K562 (cell line): ENCODE results near the gene ENDOD1. TPM values are rescaled to one million over a fixed set of nuclear protein-coding genes. Genes with fewer than 3 reads are reported as not detected.
A peak's percentile ranks its signal among the peaks of the same experiment; 100 is the strongest.

Experiments used
- CHD1 ChIP-seq: fragments of 200-600 bp; sonication (generic); IDR thresholded peaks from one replicate; pipeline ENCODE4 v1.6.1; 2012; ENCODE audit warnings: mild to moderate bottlenecking, moderate library complexity, low read length, inconsistent platforms
- ETV1 ChIP-seq: fragments of 450-650 bp; conservative IDR thresholded peaks from 2 replicates; pipeline ENCODE4 v1.6.1; 2016; ENCODE audit warnings: missing genetic modification characterization, control low read depth, low read depth, missing compliant biosample characterization
- GABPB1 ChIP-seq: sonication (generic); formaldehyde crosslinking; IDR thresholded peaks from 2 replicates; pipeline ENCODE4 v1.8.0; 2022; ENCODE audit warnings: mild to moderate bottlenecking, missing genetic modification reagents
- MAFK ChIP-seq: IDR thresholded peaks from 2 replicates; pipeline ENCODE4 v1.6.1; 2011; ENCODE audit warnings: low read length, improper control_type of control experiment
- PHF8 ChIP-seq: fragments of 200-600 bp; sonication (generic); IDR thresholded peaks from 2 replicates; pipeline ENCODE4 v1.6.1; 2012; ENCODE audit warnings: mixed run types, mild to moderate bottlenecking, inconsistent platforms, low read length, moderate library complexity, borderline replicate concordance
- ZNF253 ChIP-seq: fragments of 250-450 bp; sonication (Bioruptor Pico); conservative IDR thresholded peaks from 2 replicates; pipeline ENCODE4 v1.6.1; 2021; ENCODE audit warnings: mild to moderate bottlenecking
- ZNF551 ChIP-seq: fragments of 250-450 bp; sonication (Bioruptor Pico); IDR thresholded peaks from 2 replicates; pipeline ENCODE4 v1.5.0; 2021; ENCODE audit warnings: mild to moderate bottlenecking, moderate library complexity
- ZNF561 ChIP-seq: fragments of 450-650 bp; formaldehyde crosslinking; conservative IDR thresholded peaks from 2 replicates; pipeline ENCODE4 v1.4.0; 2020; ENCODE audit warnings: mild to moderate bottlenecking, moderate library complexity
- ZZZ3 ChIP-seq: fragments of 450-650 bp; IDR thresholded peaks from 2 replicates; pipeline ENCODE4 v1.6.1; 2016; ENCODE audit warnings: antibody characterized with exemption, mild to moderate bottlenecking, moderate library complexity
- polyA plus RNA-seq, 8 experiments: library from polyadenylated mRNA; depleted of rRNA in 4 of 8; stranded (reverse) in 5 of 8; unstranded in 3 of 8; fragments of >200 nt; fragmentation: Nextera tagmentation in 2 of 8; fragmentation: Illumina TruSeq in 1 of 8; extraction: Ambion mirVana in 2 of 8; extraction: Trizol in 1 of 8; gene quantifications; 2 replicates each; pipeline versions ENCODE4 v1.2.1 to v1.2.3, GENCODE V29; 2011 to 2014; ENCODE audit warnings: inconsistent platforms in 1 of 8, missing spikeins in 1 of 8
- total RNA-seq, 7 experiments: library from RNA; depleted of rRNA in 6 of 7; stranded (reverse); fragments of >200 nt in 6 of 7; fragmentation: Illumina TruSeq in 2 of 7; extraction: Trizol in 2 of 7; gene quantifications; 2 replicates each; pipeline versions ENCODE4 v1.2.1 to v1.2.3, GENCODE V29; 2011 to 2021; ENCODE audit warnings: low replicate concordance in 1 of 7
- TF ChIP-seq, protein P1 (sequence below), 3 experiments: fragments of 200-800 bp in 1 of 3; fragments of 250-450 bp in 1 of 3; fragments of 450-650 bp in 1 of 3; sonication (Bioruptor Pico) in 1 of 3; sonication (Bioruptor generic) in 1 of 3; formaldehyde crosslinking in 1 of 3; IDR thresholded peaks; 2 replicates each; pipeline versions ENCODE4 v1.6.1 to v1.8.0; 2016 to 2022; ENCODE audit warnings: mild to moderate bottlenecking in 2 of 3, missing genetic modification characterization in 2 of 3, missing compliant biosample characterization in 1 of 3, moderate library complexity in 1 of 3
- TF ChIP-seq, protein P2 (sequence below): sonication (generic); formaldehyde crosslinking; IDR thresholded peaks from 2 replicates; pipeline ENCODE4 v1.8.1; 2023; ENCODE audit warnings: mild to moderate bottlenecking, missing genetic modification reagents, moderate library complexity
- TF ChIP-seq, protein P3 (sequence below): sonication (generic); formaldehyde crosslinking; IDR thresholded peaks from 2 replicates; pipeline ENCODE4 v1.8.0; 2022; ENCODE audit warnings: missing genetic modification reagents, mild to moderate bottlenecking, moderate library complexity, borderline replicate concordance
- TF ChIP-seq, protein P4 (sequence below), 2 experiments: fragments of 450-650 bp; conservative IDR thresholded peaks; 2 replicates each; pipeline ENCODE4 v1.6.1; 2017; ENCODE audit warnings: mild to moderate bottlenecking in 2 of 2, moderate library complexity in 2 of 2
- TF ChIP-seq, protein P5 (sequence below): fragments of 450-650 bp; IDR thresholded peaks from 2 replicates; pipeline ENCODE4 v1.6.1; 2016; ENCODE audit warnings: borderline replicate concordance
- TF ChIP-seq, protein P6 (sequence below): IDR thresholded peaks from 2 replicates; pipeline ENCODE4 v1.6.1; 2011; ENCODE audit not compliant: insufficient read length; ENCODE audit errors: extremely low read depth

ENDOD1 gene
- total and polyA plus RNA-seq, 9 of the 15 experiments (the other 6 are each of a cell fraction or from before 2014, with no cell fraction given), result 4.2 to 11.8 (median 9.3) TPM

DNA sequence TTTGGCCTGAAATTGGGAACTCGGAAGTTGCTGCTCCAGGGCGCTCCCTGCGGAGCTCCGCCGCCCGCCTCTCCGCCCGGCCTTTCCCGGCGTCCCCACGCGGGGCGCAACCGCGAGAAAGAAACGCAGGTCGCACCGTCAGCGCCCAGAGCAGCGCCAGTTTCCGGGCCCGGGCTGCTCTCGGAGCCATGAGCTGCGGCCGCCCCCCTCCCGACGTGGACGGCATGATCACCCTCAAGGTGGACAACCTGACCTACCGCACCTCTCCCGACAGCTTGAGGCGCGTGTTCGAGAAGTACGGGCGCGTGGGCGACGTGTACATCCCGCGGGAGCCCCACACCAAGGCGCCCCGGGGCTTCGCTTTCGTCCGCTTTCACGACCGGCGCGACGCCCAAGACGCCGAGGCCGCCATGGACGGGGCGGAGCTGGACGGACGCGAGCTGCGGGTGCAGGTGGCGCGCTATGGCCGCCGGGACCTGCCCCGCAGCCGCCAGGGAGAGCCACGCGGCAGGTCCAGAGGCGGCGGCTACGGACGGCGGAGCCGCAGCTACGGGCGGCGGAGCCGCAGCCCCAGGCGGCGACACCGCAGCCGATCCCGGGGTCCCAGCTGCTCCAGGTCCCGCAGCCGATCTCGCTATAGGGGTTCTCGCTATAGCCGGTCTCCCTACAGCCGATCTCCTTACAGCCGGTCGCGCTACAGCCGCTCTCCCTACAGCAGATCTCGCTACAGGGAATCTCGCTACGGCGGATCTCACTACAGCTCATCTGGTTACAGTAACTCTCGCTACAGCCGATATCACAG, 22.4 kb upstream of the ENDOD1 start (continued):
- TF ChIP-seq, protein P1, sequence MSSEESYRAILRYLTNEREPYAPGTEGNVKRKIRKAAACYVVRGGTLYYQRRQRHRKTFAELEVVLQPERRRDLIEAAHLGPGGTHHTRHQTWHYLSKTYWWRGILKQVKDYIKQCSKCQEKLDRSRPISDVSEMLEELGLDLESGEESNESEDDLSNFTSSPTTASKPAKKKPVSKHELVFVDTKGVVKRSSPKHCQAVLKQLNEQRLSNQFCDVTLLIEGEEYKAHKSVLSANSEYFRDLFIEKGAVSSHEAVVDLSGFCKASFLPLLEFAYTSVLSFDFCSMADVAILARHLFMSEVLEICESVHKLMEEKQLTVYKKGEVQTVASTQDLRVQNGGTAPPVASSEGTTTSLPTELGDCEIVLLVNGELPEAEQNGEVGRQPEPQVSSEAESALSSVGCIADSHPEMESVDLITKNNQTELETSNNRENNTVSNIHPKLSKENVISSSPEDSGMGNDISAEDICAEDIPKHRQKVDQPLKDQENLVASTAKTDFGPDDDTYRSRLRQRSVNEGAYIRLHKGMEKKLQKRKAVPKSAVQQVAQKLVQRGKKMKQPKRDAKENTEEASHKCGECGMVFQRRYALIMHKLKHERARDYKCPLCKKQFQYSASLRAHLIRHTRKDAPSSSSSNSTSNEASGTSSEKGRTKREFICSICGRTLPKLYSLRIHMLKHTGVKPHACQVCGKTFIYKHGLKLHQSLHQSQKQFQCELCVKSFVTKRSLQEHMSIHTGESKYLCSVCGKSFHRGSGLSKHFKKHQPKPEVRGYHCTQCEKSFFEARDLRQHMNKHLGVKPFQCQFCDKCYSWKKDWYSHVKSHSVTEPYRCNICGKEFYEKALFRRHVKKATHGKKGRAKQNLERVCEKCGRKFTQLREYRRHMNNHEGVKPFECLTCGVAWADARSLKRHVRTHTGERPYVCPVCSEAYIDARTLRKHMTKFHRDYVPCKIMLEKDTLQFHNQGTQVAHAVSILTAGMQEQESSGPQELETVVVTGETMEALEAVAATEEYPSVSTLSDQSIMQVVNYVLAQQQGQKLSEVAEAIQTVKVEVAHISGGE (CRISPR knock-in tag; IDR thresholded peaks at IDR 0.05), result peak in 1 of 3 experiments; percentile 86; a peak in 2 of 6 replicates
- TF ChIP-seq, protein P2, sequence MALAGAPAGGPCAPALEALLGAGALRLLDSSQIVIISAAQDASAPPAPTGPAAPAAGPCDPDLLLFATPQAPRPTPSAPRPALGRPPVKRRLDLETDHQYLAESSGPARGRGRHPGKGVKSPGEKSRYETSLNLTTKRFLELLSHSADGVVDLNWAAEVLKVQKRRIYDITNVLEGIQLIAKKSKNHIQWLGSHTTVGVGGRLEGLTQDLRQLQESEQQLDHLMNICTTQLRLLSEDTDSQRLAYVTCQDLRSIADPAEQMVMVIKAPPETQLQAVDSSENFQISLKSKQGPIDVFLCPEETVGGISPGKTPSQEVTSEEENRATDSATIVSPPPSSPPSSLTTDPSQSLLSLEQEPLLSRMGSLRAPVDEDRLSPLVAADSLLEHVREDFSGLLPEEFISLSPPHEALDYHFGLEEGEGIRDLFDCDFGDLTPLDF (CRISPR knock-in tag), result peak; percentile 37; the same call in 1 of the 2 replicates
- TF ChIP-seq, protein P3, sequence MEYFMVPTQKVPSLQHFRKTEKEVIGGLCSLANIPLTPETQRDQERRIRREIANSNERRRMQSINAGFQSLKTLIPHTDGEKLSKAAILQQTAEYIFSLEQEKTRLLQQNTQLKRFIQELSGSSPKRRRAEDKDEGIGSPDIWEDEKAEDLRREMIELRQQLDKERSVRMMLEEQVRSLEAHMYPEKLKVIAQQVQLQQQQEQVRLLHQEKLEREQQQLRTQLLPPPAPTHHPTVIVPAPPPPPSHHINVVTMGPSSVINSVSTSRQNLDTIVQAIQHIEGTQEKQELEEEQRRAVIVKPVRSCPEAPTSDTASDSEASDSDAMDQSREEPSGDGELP (CRISPR knock-in tag), result peak; percentile 61
- TF ChIP-seq ZNF253 (no peak), PHF8 (peak; percentile 72; the same call in 1 of the 2 replicates), MAFK (no peak), CHD1 (peak; percentile 87), ZZZ3 (no peak), ETV1 (tag) (peak; percentile 56; the same call in 1 of the 2 replicates), ZNF551 (CRISPR knock-in tag) (no peak), ZNF561 (CRISPR knock-in tag) (no peak), GABPB1 (CRISPR knock-in tag) (peak; percentile 69)
- TF ChIP-seq, protein P4, sequence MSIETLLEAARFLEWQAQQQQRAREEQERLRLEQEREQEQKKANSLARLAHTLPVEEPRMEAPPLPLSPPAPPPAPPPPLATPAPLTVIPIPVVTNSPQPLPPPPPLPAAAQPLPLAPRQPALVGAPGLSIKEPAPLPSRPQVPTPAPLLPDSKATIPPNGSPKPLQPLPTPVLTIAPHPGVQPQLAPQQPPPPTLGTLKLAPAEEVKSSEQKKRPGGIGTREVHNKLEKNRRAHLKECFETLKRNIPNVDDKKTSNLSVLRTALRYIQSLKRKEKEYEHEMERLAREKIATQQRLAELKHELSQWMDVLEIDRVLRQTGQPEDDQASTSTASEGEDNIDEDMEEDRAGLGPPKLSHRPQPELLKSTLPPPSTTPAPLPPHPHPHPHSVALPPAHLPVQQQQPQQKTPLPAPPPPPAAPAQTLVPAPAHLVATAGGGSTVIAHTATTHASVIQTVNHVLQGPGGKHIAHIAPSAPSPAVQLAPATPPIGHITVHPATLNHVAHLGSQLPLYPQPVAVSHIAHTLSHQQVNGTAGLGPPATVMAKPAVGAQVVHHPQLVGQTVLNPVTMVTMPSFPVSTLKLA (conservative IDR thresholded peaks at IDR 0.05), result peak; percentile 66 to 87
- TF ChIP-seq, protein P5, sequence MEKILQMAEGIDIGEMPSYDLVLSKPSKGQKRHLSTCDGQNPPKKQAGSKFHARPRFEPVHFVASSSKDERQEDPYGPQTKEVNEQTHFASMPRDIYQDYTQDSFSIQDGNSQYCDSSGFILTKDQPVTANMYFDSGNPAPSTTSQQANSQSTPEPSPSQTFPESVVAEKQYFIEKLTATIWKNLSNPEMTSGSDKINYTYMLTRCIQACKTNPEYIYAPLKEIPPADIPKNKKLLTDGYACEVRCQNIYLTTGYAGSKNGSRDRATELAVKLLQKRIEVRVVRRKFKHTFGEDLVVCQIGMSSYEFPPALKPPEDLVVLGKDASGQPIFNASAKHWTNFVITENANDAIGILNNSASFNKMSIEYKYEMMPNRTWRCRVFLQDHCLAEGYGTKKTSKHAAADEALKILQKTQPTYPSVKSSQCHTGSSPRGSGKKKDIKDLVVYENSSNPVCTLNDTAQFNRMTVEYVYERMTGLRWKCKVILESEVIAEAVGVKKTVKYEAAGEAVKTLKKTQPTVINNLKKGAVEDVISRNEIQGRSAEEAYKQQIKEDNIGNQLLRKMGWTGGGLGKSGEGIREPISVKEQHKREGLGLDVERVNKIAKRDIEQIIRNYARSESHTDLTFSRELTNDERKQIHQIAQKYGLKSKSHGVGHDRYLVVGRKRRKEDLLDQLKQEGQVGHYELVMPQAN, result no peak
- TF ChIP-seq, protein P6, sequence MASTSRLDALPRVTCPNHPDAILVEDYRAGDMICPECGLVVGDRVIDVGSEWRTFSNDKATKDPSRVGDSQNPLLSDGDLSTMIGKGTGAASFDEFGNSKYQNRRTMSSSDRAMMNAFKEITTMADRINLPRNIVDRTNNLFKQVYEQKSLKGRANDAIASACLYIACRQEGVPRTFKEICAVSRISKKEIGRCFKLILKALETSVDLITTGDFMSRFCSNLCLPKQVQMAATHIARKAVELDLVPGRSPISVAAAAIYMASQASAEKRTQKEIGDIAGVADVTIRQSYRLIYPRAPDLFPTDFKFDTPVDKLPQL, result no peak
